Keratinocyte (primary cell): ENCODE data around the gene ANKRD16. TPM values are rescaled to one million over a fixed set of nuclear protein-coding genes. Genes with fewer than 3 reads are reported as not detected.
"Not testable (repeated sequence)": the region's sequence is repeated elsewhere in the genome, so short reads cannot be mapped to it uniquely, and the experiment has no call there.

Experiments used
- DNase-seq: peaks from one replicate; pipeline ENCODE4 v3.0.0-alpha.2; 2011; ENCODE audit warnings: low read depth, missing footprints, low spot score
- FAIRE-seq: peaks from 2 replicates; lab custom pipeline; 2011; peaks lifted over from hg19 to GRCh38; lab: Jason Lieb, UNC
- H2AFZ ChIP-seq: 2 replicates; pipeline ENCODE4 v1.6.0; 2012; ENCODE audit warnings: low read length, control low read depth, inconsistent platforms; ENCODE audit not compliant: control insufficient read depth
- H3K27ac ChIP-seq: 2 replicates; pipeline ENCODE4 v1.5.1; 2011; ENCODE audit warnings: low read length; ENCODE audit not compliant: control insufficient read depth, insufficient read depth
- H3K27me3 ChIP-seq: 3 replicates; pipeline ENCODE4 v1.6.0; 2011; ENCODE audit warnings: low read length; ENCODE audit not compliant: control insufficient read depth, insufficient read depth; ENCODE audit errors: extremely low read depth
- H3K36me3 ChIP-seq, 2 experiments: 2 replicates in 1 of 2; 3 replicates in 1 of 2; pipeline ENCODE4 v1.5.1; 2011; ENCODE audit warnings: low read length in 2 of 2, mild to moderate bottlenecking in 1 of 2; ENCODE audit not compliant: control insufficient read depth in 2 of 2, insufficient read depth in 2 of 2; ENCODE audit errors: extremely low read depth in 1 of 2
- H3K4me1 ChIP-seq: 3 replicates; pipeline ENCODE4 v1.5.1; 2011; ENCODE audit warnings: low read length; ENCODE audit not compliant: control insufficient read depth, insufficient read depth; ENCODE audit errors: extremely low read depth
- H3K4me2 ChIP-seq: 3 replicates; pipeline ENCODE4 v1.6.0; 2011; ENCODE audit warnings: low read depth, low read length; ENCODE audit not compliant: control insufficient read depth, insufficient read depth; ENCODE audit errors: extremely low read depth
- H3K4me3 ChIP-seq, 3 experiments: fragments of 200-600 bp in 1 of 3; sonication (generic) in 1 of 3; 2 replicates in 2 of 3; 3 replicates in 1 of 3; pipeline ENCODE4 v1.5.1; 2011 to 2016; ENCODE audit warnings: low read length in 3 of 3, mild to moderate bottlenecking in 3 of 3, control low read depth in 2 of 3, inconsistent platforms in 1 of 3, low read depth in 1 of 3, mixed read lengths in 1 of 3, mixed run types in 1 of 3, moderate library complexity in 1 of 3; ENCODE audit not compliant: control insufficient read depth in 2 of 3, insufficient read depth in 2 of 3; ENCODE audit errors: extremely low read depth in 1 of 3
- H3K79me2 ChIP-seq: 2 replicates; pipeline ENCODE4 v1.6.0; 2012; ENCODE audit warnings: low read length; ENCODE audit not compliant: control insufficient read depth, insufficient read depth
- H3K9ac ChIP-seq: 3 replicates; pipeline ENCODE4 v1.6.0; 2011; ENCODE audit warnings: low read length; ENCODE audit not compliant: control insufficient read depth, insufficient read depth; ENCODE audit errors: extremely low read depth
- H3K9me1 ChIP-seq: 3 replicates; pipeline ENCODE4 v1.6.0; 2011; ENCODE audit warnings: low read length; ENCODE audit not compliant: control insufficient read depth, insufficient read depth; ENCODE audit errors: extremely low read depth
- H3K9me3 ChIP-seq: 2 replicates; pipeline ENCODE4 v1.5.1; 2012; ENCODE audit warnings: low read depth, low read length; ENCODE audit not compliant: control insufficient read depth
- H4K20me1 ChIP-seq: 3 replicates; pipeline ENCODE4 v1.6.0; 2011; ENCODE audit warnings: low read length; ENCODE audit not compliant: control insufficient read depth, insufficient read depth; ENCODE audit errors: extremely low read depth
- EZH2 ChIP-seq: IDR thresholded peaks from one replicate; pipeline ENCODE4 v1.6.1; 2012; ENCODE audit warnings: inconsistent platforms, mild to moderate bottlenecking, low read length, moderate library complexity
- dilution Hi-C: fragments of 300-500 bp; cut with MboI; formaldehyde crosslinking; loops from one replicate; pipeline ENCODE4 v1.7.0; 2020; ENCODE audit warnings: low sequenced_read_pairs; ENCODE audit not compliant: extremely low pct_ligation_motif_present
- polyA plus RNA-seq, 5 experiments: library from polyadenylated mRNA; depleted of rRNA in 3 of 5; stranded (reverse) in 3 of 5; stranded (forward) in 1 of 5; unstranded in 1 of 5; fragments of >200 nt; gene quantifications; 1 replicate in 1 of 5; 2 replicates in 3 of 5; 3 replicates in 1 of 5; pipeline versions ENCODE4 v1.2.1 to v1.2.3, GENCODE V29; 2011 to 2012; ENCODE audit warnings: missing spikeins in 2 of 5, low read depth in 1 of 5, low replicate concordance in 1 of 5
- TF ChIP-seq, protein P1 (sequence below), 3 experiments: IDR thresholded peaks in 1 of 3; conservative IDR thresholded peaks in 1 of 3; optimal IDR thresholded peaks in 1 of 3; 2 replicates in 2 of 3; 3 replicates in 1 of 3; pipeline versions ENCODE3 to v1.5.1; 2011; ENCODE audit warnings: low read length in 3 of 3, mild to moderate bottlenecking in 3 of 3, moderate library complexity in 2 of 3, control low read depth in 1 of 3, inconsistent platforms in 1 of 3; ENCODE audit not compliant: insufficient read depth in 2 of 3; ENCODE audit errors: extremely low read depth in 1 of 3

The ANKRD16 gene
- polyA plus RNA-seq, 1 donor (not counting 4 experiments of a cell fraction or from before 2014, with no cell fraction given) = 6.2 TPM

DNA sequence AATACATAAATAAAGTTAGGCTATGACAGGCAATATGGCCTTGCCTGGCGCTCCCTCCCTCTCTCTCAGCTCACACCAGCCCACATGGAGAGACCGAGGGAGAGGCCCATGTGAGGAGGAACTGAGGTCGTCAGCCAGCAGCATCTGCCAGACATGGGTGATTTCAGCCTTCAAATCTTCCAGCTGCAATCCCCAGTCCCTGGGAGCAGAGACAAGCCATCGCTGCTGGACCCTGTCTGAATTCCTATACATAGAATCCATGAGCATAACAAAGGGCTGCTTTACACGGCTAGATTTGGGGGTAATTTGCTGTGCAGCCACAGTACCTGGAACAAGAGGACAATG lies 35.6 kb downstream of the ANKRD16 start:
- Histone ChIP-seq H3K9me1 (no peaks in the 10 kb centered on the region), H3K36me3 (no peaks in the 10 kb centered on the region), H2AFZ (no peak overlapping the region), H3K9me3 (no peaks in the 10 kb centered on the region), H3K9ac (no peak overlapping the region), H3K27ac (no peak overlapping the region), H3K4me3 (no peak overlapping the region), H3K27me3 (peaks cover 6% of the 10 kb centered on the region), H3K4me1 (no peaks in the 10 kb centered on the region), H4K20me1 (no peaks in the 10 kb centered on the region), H3K79me2 (no peaks in the 10 kb centered on the region), H3K4me2 (no peak overlapping the region)
- dilution Hi-C loops = no loop called here
- TF ChIP-seq, protein P1, sequence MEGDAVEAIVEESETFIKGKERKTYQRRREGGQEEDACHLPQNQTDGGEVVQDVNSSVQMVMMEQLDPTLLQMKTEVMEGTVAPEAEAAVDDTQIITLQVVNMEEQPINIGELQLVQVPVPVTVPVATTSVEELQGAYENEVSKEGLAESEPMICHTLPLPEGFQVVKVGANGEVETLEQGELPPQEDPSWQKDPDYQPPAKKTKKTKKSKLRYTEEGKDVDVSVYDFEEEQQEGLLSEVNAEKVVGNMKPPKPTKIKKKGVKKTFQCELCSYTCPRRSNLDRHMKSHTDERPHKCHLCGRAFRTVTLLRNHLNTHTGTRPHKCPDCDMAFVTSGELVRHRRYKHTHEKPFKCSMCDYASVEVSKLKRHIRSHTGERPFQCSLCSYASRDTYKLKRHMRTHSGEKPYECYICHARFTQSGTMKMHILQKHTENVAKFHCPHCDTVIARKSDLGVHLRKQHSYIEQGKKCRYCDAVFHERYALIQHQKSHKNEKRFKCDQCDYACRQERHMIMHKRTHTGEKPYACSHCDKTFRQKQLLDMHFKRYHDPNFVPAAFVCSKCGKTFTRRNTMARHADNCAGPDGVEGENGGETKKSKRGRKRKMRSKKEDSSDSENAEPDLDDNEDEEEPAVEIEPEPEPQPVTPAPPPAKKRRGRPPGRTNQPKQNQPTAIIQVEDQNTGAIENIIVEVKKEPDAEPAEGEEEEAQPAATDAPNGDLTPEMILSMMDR (optimal IDR thresholded peaks at IDR 0.05 in 1 of 3, IDR thresholded peaks at IDR 0.05 in 1 of 3, conservative IDR thresholded peaks at IDR 0.05 in 1 of 3; ENCODE audit: extremely low read depth in 1 of 3, insufficient read depth in 2 of 3, low read length in 3 of 3) = no peak
- TF ChIP-seq EZH2 = no peak
- FAIRE-seq = no peak
- DNase-seq = no peak

GRCh38 chr10:5846667-5847066 lies 43.0 kb downstream of the ANKRD16 start:
- H3K79me2 ChIP-seq, H3K9me1 ChIP-seq, H3K4me2 ChIP-seq, H3K9ac ChIP-seq, H3K9me3 ChIP-seq, H3K27ac ChIP-seq, FAIRE-seq, dilution Hi-C loops, H3K36me3 ChIP-seq, H3K4me3 ChIP-seq, H2AFZ ChIP-seq, H4K20me1 ChIP-seq, H3K27me3 ChIP-seq, DNase-seq, H3K4me1 ChIP-seq: not testable (repeated sequence)

- DNase-seq (peak; percentile 1), FAIRE-seq (no peak)
- dilution Hi-C loops = no loop called here
- Histone ChIP-seq H3K9me1 (no peaks in the 10 kb centered on the region), H3K9ac (no peak overlapping the region), H3K4me2 (peak overlapping the region; percentile 11), H3K4me1 (no peaks in the 10 kb centered on the region), H3K4me3 (no peak overlapping the region), H3K9me3 (no peaks in the 10 kb centered on the region), H3K36me3 (no peaks in the 10 kb centered on the region), H3K27me3 (no peaks in the 10 kb centered on the region), H4K20me1 (no peaks in the 10 kb centered on the region), H3K79me2 (no peaks in the 10 kb centered on the region), H3K27ac (no peak overlapping the region), H2AFZ (no peak overlapping the region)
- TF ChIP-seq, protein P1 (optimal IDR thresholded peaks at IDR 0.05 in 1 of 3, IDR thresholded peaks at IDR 0.05 in 1 of 3, conservative IDR thresholded peaks at IDR 0.05 in 1 of 3; ENCODE audit: extremely low read depth in 1 of 3, insufficient read depth in 2 of 3, low read length in 3 of 3) = no peak
- TF ChIP-seq EZH2 = no peak
Measured at GRCh38 chr10:5844345-5845055, 45.2 kb downstream of the ANKRD16 start.
